SK-N-MC (cell line): ENCODE data around the gene PRKCQ.

Source experiments
- DNase-seq: peaks from one replicate; pipeline ENCODE4 v3.0.0-alpha.2; 2011; ENCODE audit warnings: low read depth, low spot score
- H3K27ac ChIP-seq: fragments of 200-600 bp; sonication (generic); 2 replicates; pipeline ENCODE4 v1.5.1; 2016; ENCODE audit warnings: mixed run types
- H3K36me3 ChIP-seq: fragments of 200-600 bp; sonication (generic); 2 replicates; pipeline ENCODE4 v1.6.1; 2017; ENCODE audit warnings: antibody characterized with exemption, low read length, mixed read lengths; ENCODE audit not compliant: insufficient read depth
- H3K4me3 ChIP-seq: fragments of 200-600 bp; sonication (generic); 2 replicates; pipeline ENCODE4 v1.5.1; 2016
- H3K9ac ChIP-seq: fragments of 200-600 bp; sonication (generic); 2 replicates; pipeline ENCODE4 v1.8.0; 2017; ENCODE audit warnings: mixed run types, mixed read lengths; ENCODE audit not compliant: insufficient read length
- H3K9me3 ChIP-seq: fragments of 200-600 bp; sonication (generic); 2 replicates; pipeline ENCODE4 v1.6.1; 2017; ENCODE audit warnings: low read depth, mild to moderate bottlenecking, antibody characterized with exemption, low read length, moderate library complexity, mixed read lengths
- EZH2 ChIP-seq: fragments of 200-600 bp; sonication (generic); IDR thresholded peaks from one replicate; pipeline ENCODE4 v1.6.1; 2017; ENCODE audit warnings: antibody characterized with exemption
- FOXP2 ChIP-seq: optimal IDR thresholded peaks from 2 replicates; pipeline ENCODE3; 2011; ENCODE audit warnings: mild to moderate bottlenecking, moderate library complexity; ENCODE audit not compliant: insufficient read depth; ENCODE audit errors: extremely low read length, control extremely low read depth
- POLR2AphosphoS5 ChIP-seq: IDR thresholded peaks from 2 replicates; pipeline ENCODE4 v1.6.1; 2012; ENCODE audit warnings: mild to moderate bottlenecking, low read depth, low read length, borderline replicate concordance

Gene PRKCQ

DNA sequence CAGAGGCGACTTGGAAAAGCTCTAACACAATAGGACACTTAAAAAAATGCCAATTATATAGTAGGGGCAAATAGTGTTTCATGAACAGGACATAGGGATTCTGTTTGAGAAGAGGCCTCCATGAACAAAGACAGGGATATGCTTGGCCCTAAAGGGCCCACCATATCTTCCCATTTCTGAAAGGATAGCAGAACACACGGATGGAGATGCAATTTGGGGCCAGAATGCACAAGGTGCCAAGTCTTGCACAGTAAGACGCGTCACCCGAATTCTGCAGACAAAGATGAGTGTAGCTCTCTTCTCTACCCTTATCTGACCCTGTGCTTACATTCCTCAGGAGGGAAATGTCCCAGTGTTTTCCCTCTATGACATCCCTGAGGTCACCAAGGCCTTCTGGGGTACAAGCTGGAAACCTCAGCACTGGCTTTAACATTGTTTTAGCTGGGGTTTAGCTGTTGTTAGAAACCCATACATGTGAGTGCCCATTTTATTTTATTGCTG, 12.8 kb downstream of the PRKCQ start:
- Histone ChIP-seq H3K4me3 (no peak overlapping the region), H3K9ac (no peak overlapping the region), H3K36me3 (no peaks in the 10 kb centered on the region), H3K27ac (no peak overlapping the region), H3K9me3 (no peaks in the 10 kb centered on the region)
- no peak for DNase-seq
- TF ChIP-seq FOXP2: no peak
- TF ChIP-seq EZH2: no peak
- no peak for TF ChIP-seq POLR2AphosphoS5

- H3K4me3 ChIP-seq: no peak overlapping the region
- no peaks in the 10 kb centered on the region for H3K9me3 ChIP-seq
- H3K9ac ChIP-seq: no peak overlapping the region
- no peaks in the 10 kb centered on the region for H3K36me3 ChIP-seq
- no peak for TF ChIP-seq EZH2
- no peak for TF ChIP-seq POLR2AphosphoS5
- no peak for TF ChIP-seq FOXP2
- H3K27ac ChIP-seq: no peak overlapping the region
- no peak for DNase-seq
Measured at GRCh38 chr10:6565588-6565987, 14.5 kb downstream of the PRKCQ start.

- no peak for TF ChIP-seq EZH2
- no peak for TF ChIP-seq POLR2AphosphoS5
- TF ChIP-seq FOXP2: no peak
- Histone ChIP-seq H3K36me3 (no peaks in the 10 kb centered on the region), H3K9ac (no peak overlapping the region), H3K4me3 (no peak overlapping the region), H3K9me3 (no peaks in the 10 kb centered on the region), H3K27ac (no peak overlapping the region)
- no peak for DNase-seq
Measured at GRCh38 chr10:6564367-6564766, 15.7 kb downstream of the PRKCQ start.

DNA sequence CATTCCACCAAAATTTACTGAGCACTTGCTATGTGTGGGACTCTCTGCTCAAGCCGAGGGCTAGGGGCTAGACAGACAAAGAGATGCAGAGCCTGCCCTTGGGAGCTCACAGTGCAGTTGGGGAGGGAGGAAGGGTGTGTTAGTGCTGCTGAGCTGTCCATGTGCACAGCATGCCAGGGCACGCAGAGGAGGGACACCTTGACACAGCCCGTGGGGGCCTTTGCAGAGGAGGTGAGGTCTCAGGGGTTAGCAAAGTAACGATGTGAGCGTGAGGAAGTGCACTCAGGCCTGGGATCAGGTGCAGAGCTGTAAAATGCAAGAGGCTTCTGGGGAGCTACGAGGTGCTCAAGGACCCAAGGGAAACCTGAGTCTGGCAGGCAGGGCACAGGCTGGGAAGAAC, 16.3 kb downstream of the PRKCQ start:
- Histone ChIP-seq H3K9me3 (no peaks in the 10 kb centered on the region), H3K4me3 (no peak overlapping the region), H3K27ac (no peak overlapping the region), H3K36me3 (no peaks in the 10 kb centered on the region), H3K9ac (no peak overlapping the region)
- TF ChIP-seq POLR2AphosphoS5 (no peak), FOXP2 (no peak), EZH2 (no peak)
- no peak for DNase-seq

DNA sequence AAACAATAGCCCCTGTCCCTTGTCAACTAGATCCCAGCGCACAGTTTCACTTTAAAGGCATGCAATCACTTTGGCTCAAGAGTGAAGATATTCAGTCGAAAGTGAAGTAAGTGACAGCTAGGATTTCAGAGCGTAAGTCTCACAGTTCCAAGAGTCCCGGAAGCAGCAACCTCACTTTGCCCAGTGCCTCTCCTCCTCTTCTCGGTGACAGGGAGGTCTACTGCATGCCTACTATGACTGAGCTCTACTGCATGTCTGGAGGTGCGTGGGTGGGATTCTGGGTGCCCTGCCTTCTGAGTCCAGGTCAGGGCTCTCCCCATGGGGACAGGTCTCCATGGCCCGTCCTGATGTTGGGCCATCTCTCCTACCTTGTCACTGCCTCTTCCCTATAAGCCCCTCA, 17.0 kb downstream of the PRKCQ start:
- Histone ChIP-seq H3K36me3 (no peaks in the 10 kb centered on the region), H3K27ac (no peak overlapping the region), H3K9me3 (no peaks in the 10 kb centered on the region), H3K9ac (no peak overlapping the region), H3K4me3 (no peak overlapping the region)
- DNase-seq: no peak
- TF ChIP-seq POLR2AphosphoS5: no peak
- TF ChIP-seq FOXP2: no peak

DNA sequence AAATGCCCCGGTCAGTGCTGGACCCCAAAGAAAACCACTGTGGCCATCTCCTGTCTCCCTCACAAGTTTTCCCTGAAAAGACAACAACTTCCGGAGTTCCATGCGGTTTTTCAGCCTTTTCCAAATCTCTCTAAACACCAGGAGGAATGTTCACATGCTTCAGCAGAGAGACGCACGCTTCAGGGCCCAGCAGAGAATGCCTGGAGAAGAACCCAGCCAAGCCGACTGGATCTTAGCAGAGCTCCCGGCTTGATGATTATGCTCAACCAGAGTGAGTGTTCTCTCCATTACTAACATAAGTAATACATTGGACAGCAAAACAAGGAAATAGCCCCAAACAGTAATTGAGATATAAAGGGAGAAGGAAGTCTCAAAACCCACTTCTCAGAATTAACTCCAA, 17.9 kb downstream of the PRKCQ start:
- Histone ChIP-seq H3K27ac (no peak overlapping the region), H3K9ac (no peak overlapping the region)

DNA sequence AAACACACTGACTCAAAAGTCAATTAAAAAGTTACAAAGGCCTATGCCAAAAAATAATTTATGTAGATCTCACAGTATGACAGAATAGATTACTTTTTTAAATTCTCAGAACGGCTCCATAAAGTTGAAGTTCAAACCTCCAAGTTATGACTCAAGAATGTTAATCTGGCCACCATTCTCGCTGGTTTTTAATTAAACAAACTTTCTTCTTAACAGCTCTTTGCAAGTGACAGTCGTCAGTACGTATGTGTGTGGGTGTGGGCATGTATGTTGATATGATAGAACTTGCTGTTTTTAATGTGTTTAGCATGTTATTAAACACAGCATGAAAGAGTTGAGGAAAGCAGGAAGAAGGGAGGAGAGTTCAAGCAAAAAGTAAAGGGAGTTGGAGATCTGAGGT, 18.5 kb downstream of the PRKCQ start:
- Histone ChIP-seq H3K9me3 (no peaks in the 10 kb centered on the region), H3K4me3 (no peak overlapping the region), H3K9ac (no peak overlapping the region), H3K36me3 (no peaks in the 10 kb centered on the region), H3K27ac (no peak overlapping the region)
- no peak for DNase-seq
- TF ChIP-seq POLR2AphosphoS5 (no peak), EZH2 (no peak), FOXP2 (no peak)

More for the DNA sequence above, 17.9 kb downstream of the PRKCQ start:
- DNase-seq: no peak
- no peaks in the 10 kb centered on the region for H3K9me3 ChIP-seq
- no peak for TF ChIP-seq POLR2AphosphoS5
- TF ChIP-seq EZH2: no peak
- TF ChIP-seq FOXP2: no peak
- H3K36me3 ChIP-seq: no peaks in the 10 kb centered on the region
- H3K4me3 ChIP-seq: no peak overlapping the region

DNA sequence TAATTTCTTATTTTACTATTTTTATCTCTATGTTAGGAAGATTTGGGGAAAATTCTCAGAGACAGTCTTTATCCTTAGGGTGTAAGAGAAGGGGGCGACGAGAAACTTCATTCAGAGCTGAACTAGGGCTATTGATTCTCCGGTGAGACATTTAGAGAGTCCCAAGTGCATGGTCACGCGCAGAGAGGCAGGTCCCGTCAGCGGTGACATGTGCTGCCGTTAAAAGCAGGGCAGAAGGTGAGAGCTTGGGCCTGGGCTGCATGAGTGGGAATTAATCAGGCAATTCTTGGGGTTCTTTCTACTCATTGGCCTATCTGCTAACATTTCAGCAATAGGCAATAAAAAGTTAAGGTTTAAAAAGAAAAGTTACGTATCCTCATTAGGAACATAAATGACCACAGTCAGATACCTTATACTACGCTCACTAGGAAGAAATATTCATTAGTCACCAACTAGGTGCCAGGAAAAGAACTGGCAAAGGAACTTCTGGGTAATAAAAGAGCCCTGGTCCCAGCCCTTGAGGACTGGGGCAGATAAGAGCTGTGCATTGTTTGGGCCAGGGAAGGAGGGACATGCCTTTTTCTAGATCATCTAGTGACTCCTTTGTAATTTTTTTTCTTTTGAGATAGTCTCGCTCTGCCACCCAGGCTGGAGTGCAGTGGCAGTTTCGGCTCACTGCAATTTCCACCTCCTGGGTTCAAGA, 21.2 kb downstream of the PRKCQ start:
- Histone ChIP-seq H3K9me3 (no peaks in the 10 kb centered on the region), H3K36me3 (no peaks in the 10 kb centered on the region), H3K4me3 (no peak overlapping the region), H3K9ac (no peak overlapping the region), H3K27ac (no peak overlapping the region)
- TF ChIP-seq POLR2AphosphoS5: no peak
- no peak for TF ChIP-seq EZH2
- TF ChIP-seq FOXP2: no peak
- no peak for DNase-seq

GRCh38 chr10:6558272-6558671, 21.8 kb downstream of the PRKCQ start:
- H3K9me3 ChIP-seq: no peaks in the 10 kb centered on the region

More at GRCh38 chr10:6558272-6558671, 21.8 kb downstream of the PRKCQ start:
- Histone ChIP-seq H3K9ac (no peak overlapping the region), H3K4me3 (no peak overlapping the region), H3K36me3 (no peaks in the 10 kb centered on the region), H3K27ac (no peak overlapping the region)
- no peak for TF ChIP-seq FOXP2
- no peak for TF ChIP-seq EZH2
- TF ChIP-seq POLR2AphosphoS5: no peak
- no peak for DNase-seq
